Skin epidermis (tissue), 12 donors: Measurements from ENCODE around the gene SPSB1.
A peak's percentile ranks its signal among the peaks of the same experiment; 100 is the strongest.
"Not testable (repeated sequence)": the region's sequence is repeated elsewhere in the genome, so short reads cannot be mapped to it uniquely, and the experiment has no call there.

Experiments used
- H3K27ac ChIP-seq, 21 experiments: fragments of 200-600 bp; sonication (generic) in 11 of 21; one replicate each; pipeline ENCODE4 v1.5.0; 2020; ENCODE audit warnings: mild to moderate bottlenecking in 3 of 21, inconsistent platforms in 2 of 21, moderate library complexity in 2 of 21
- H3K4me3 ChIP-seq, 7 experiments: fragments of 200-600 bp; sonication (generic) in 2 of 7; one replicate each; pipeline ENCODE4 v1.5.0; 2020; ENCODE audit warnings: inconsistent platforms in 2 of 7, mild to moderate bottlenecking in 2 of 7, moderate library complexity in 1 of 7

SPSB1 gene

GRCh38 chr1:9294910-9295636 is 2.4 kb downstream of the SPSB1 start:
- H3K27ac ChIP-seq, result peak overlapping the region in 16 of 21 experiments; percentile 2 to 97 (median 90)
- peak overlapping the region in 6 of 7 experiments; percentile 68 to 94 (median 86) for H3K4me3 ChIP-seq

DNA sequence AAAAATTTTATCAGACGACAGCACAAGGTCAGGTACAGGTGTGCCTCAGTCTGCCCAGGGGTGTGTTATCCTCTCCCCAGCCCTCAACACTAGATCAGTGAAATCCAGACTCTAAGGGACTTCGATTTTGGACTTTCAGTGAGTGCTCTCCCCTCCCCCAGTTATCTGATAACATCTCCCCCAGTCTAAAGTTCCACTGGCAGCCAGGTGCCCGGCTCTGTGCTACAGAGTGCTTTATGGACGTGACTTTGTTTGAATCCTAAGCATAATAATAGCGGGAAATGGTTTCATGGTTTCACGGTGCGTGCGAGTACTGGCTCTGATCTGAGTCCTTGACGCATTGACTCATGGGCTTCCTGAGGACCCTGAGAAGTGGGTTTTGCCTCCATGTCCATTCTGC is 3.2 kb downstream of the SPSB1 start:
- H3K27ac ChIP-seq, result peak overlapping the region in 5 of 21 experiments; percentile 32 to 96 (median 56)
- peak overlapping the region in 1 of 7 experiments; percentile 84 for H3K4me3 ChIP-seq

- Histone ChIP-seq H3K27ac (peak overlapping the region in 1 of 21 experiments; percentile 20), H3K4me3 (no peak overlapping the region)
Measured at GRCh38 chr1:9296850-9297249, 4.2 kb downstream of the SPSB1 start.

- Histone ChIP-seq H3K27ac (peak overlapping the region in 1 of 21 experiments; percentile 18), H3K4me3 (no peak overlapping the region)
Measured at GRCh38 chr1:9297831-9298230, 5.1 kb downstream of the SPSB1 start.

DNA sequence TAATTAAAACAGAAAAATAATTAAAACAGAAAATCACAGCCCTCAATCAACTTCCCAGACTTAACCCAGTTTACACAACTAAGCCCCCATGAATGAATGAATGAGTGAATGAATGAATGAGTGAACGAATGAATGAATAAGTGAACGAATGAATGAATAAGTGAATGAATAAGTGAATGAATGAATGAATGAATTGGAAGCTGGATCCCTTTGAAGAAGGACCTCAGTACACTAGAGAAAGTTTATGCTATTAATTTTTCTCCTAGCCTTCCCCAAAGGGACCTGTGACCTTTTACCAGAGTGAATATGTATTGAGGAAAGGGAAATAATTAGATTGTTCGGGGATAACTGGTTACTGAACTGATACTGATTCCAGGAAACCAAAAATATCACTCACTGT is 5.6 kb downstream of the SPSB1 start:
- Histone ChIP-seq H3K4me3 (no peak overlapping the region), H3K27ac (no peak overlapping the region)

- not testable (repeated sequence) for H3K4me3 ChIP-seq
- peak overlapping the region in 10 of 21 experiments; percentile 9 to 64 (median 30) for H3K27ac ChIP-seq
Measured at GRCh38 chr1:9299571-9300541, 7.2 kb downstream of the SPSB1 start.

GRCh38 chr1:9300573-9300972 is 7.9 kb downstream of the SPSB1 start:
- Histone ChIP-seq H3K27ac (peak overlapping the region in 9 of 21 experiments; percentile 9 to 64 (median 39)), H3K4me3 (no peak overlapping the region)

- Histone ChIP-seq H3K27ac (peak overlapping the region in 11 of 21 experiments; percentile 6 to 71 (median 37)), H3K4me3 (no peak overlapping the region)
Measured at GRCh38 chr1:9302745-9303524, 10.2 kb downstream of the SPSB1 start.

- Histone ChIP-seq H3K27ac (peak overlapping the region in 1 of 21 experiments; percentile 3), H3K4me3 (no peak overlapping the region)
Measured at GRCh38 chr1:9303916-9304315, 11.2 kb downstream of the SPSB1 start.

GRCh38 chr1:9305216-9305615 is 12.5 kb downstream of the SPSB1 start:
- Histone ChIP-seq H3K4me3 (no peak overlapping the region), H3K27ac (no peak overlapping the region)

GRCh38 chr1:9306006-9306405 is 13.3 kb downstream of the SPSB1 start:
- H3K27ac ChIP-seq, result no peak overlapping the region
- H3K4me3 ChIP-seq, result no peak overlapping the region

DNA sequence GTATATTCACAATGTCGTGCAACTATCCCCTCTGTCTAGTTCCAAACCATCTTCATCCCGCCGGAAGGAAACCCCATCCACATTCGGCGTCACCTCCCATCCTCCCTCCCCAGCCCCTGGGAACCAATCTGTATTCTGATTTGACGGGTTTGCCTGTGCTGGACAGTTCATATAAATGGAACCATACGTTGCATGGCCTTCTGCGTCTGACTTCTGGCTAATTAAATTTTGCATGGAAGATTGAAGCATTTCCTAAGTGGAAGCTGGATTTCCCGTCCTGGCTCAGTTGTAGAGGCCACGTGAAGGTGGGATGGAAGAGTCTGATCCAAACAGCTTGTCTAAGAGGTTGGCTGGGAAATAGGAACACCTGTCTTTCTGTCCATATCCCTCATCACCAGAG is 14.6 kb downstream of the SPSB1 start:
- no peak overlapping the region for H3K27ac ChIP-seq
- no peak overlapping the region for H3K4me3 ChIP-seq

DNA sequence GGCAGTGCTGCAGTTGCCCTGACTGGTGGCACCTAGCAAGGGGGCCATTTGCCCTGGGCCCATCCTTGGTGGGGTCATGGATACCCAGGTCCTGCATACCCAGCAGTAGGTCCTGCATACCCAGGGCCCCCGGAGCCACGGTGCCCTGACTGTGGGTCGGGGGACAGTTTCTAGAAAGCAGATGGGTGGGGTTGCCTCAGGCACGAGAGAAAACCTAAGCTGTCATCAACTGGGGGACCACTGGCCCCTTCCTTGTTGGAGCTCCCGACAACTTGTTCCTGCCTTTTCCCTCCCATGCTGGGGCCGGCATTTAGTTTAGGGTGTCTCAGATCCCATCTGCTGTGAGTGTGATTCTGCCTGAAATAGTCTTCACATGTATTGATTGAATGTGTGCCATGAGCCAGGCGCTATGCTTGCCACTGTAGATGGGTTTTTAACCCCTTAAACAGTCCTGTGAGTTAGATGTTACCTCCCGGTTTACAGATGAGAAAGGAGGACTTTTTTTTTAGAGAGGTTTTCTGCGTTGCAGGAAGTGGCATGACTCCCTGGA is 15.6 kb downstream of the SPSB1 start:
- H3K27ac ChIP-seq, result no peak overlapping the region

DNA sequence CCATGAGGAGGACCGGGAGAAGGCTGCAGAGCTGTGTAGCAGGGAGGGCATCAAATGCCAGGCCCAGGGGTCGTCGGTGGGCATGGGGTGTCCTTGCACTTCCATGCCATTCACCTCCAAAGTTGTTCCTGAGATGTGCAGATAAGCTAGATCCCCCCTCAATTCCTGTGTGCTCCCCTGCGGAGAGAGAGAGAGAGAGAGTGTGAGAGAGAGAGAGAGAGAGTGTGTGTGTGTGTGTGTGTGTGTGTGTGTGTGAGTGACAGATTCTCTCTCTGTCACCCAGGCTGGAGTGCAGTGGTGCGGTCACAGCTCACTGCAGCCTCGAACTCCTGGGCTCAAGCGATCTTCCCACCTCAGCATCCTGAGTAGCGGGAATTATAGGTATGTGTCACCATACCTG is 16.4 kb downstream of the SPSB1 start:
- Histone ChIP-seq H3K4me3 (no peak overlapping the region), H3K27ac (no peak overlapping the region)

More for the DNA sequence above, 15.6 kb downstream of the SPSB1 start:
- H3K4me3 ChIP-seq, result no peak overlapping the region

- H3K27ac ChIP-seq, result no peak overlapping the region
- H3K4me3 ChIP-seq, result no peak overlapping the region
Measured at GRCh38 chr1:9309991-9310390, 17.3 kb downstream of the SPSB1 start.

GRCh38 chr1:9311029-9311428 is 18.3 kb downstream of the SPSB1 start:
- no peak overlapping the region for H3K4me3 ChIP-seq
- no peak overlapping the region for H3K27ac ChIP-seq

GRCh38 chr1:9311479-9311878 is 18.8 kb downstream of the SPSB1 start:
- Histone ChIP-seq H3K4me3 (no peak overlapping the region), H3K27ac (no peak overlapping the region)

DNA sequence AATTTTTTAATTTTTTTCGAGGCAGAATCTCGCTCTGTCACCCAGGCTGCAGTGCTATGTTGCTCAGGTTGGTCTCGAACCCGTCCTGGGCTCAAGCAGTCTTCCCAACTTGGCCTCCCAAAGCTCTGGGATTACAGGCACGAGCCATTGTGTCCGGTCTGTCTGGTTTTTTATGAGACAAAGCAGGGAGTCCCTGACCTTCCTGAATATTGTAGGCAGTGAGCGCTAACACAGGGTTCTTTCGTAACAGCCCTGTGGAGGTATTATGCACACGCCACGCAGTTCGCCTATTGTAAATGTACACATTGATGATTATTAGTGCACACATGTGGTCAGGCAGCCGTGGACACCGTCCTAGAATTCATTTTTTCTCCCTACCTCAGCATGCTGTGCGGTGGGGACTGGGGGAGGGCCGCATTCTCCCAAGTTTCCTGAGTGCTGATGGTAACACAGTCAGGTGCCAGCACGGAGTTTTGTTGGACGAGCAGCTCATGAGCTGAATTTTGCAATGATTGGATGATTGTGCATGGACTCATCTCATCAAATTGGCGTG is 19.6 kb downstream of the SPSB1 start:
- no peak overlapping the region for H3K27ac ChIP-seq
- no peak overlapping the region for H3K4me3 ChIP-seq

DNA sequence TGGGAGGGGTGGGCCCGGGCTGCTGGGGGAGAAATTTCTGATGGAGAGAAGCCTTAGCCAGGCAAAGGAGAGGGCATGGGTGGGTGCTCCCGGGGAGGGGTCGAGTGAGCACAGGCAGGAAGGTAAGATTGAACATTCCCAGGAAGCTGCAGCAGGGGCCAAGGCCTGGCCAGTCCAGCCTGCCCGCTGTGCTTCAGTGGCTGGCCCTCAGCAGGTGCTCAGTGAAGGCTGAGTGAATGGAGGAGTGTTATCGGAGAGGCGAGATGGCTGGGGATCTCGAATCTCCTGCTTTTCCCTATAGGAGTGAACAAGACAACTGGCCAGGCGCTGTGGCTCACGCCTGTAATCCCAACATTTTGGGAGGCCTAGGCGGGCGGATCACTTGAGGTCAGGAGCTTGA is 20.9 kb downstream of the SPSB1 start:
- H3K27ac ChIP-seq, result no peak overlapping the region
- H3K4me3 ChIP-seq, result no peak overlapping the region
